ENCODE data around the gene MED25.

GRCh38 chr19:49850221-49850486, 32.1 kb downstream of the MED25 start:
- TF ChIP-seq CTCF (conservative IDR thresholded peaks at IDR 0.05; ENCODE audit: low read depth, low read length): no peak
- no peak for TF ChIP-seq EZH2phosphoT487 (IDR thresholded peaks at IDR 0.05; ENCODE audit: borderline replicate concordance, low read length)
- no peak for TF ChIP-seq EZH2 (IDR thresholded peaks at IDR 0.05; ENCODE audit: low read length, unreplicated experiment)
